Measurements from ENCODE around the gene GNG13.

GRCh38 chr16:764184-764750 is 36.3 kb downstream of the GNG13 start:
- TF ChIP-seq, protein P1, sequence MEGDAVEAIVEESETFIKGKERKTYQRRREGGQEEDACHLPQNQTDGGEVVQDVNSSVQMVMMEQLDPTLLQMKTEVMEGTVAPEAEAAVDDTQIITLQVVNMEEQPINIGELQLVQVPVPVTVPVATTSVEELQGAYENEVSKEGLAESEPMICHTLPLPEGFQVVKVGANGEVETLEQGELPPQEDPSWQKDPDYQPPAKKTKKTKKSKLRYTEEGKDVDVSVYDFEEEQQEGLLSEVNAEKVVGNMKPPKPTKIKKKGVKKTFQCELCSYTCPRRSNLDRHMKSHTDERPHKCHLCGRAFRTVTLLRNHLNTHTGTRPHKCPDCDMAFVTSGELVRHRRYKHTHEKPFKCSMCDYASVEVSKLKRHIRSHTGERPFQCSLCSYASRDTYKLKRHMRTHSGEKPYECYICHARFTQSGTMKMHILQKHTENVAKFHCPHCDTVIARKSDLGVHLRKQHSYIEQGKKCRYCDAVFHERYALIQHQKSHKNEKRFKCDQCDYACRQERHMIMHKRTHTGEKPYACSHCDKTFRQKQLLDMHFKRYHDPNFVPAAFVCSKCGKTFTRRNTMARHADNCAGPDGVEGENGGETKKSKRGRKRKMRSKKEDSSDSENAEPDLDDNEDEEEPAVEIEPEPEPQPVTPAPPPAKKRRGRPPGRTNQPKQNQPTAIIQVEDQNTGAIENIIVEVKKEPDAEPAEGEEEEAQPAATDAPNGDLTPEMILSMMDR (IDR thresholded peaks at IDR 0.05): no peak
- TF ChIP-seq, protein P2, sequence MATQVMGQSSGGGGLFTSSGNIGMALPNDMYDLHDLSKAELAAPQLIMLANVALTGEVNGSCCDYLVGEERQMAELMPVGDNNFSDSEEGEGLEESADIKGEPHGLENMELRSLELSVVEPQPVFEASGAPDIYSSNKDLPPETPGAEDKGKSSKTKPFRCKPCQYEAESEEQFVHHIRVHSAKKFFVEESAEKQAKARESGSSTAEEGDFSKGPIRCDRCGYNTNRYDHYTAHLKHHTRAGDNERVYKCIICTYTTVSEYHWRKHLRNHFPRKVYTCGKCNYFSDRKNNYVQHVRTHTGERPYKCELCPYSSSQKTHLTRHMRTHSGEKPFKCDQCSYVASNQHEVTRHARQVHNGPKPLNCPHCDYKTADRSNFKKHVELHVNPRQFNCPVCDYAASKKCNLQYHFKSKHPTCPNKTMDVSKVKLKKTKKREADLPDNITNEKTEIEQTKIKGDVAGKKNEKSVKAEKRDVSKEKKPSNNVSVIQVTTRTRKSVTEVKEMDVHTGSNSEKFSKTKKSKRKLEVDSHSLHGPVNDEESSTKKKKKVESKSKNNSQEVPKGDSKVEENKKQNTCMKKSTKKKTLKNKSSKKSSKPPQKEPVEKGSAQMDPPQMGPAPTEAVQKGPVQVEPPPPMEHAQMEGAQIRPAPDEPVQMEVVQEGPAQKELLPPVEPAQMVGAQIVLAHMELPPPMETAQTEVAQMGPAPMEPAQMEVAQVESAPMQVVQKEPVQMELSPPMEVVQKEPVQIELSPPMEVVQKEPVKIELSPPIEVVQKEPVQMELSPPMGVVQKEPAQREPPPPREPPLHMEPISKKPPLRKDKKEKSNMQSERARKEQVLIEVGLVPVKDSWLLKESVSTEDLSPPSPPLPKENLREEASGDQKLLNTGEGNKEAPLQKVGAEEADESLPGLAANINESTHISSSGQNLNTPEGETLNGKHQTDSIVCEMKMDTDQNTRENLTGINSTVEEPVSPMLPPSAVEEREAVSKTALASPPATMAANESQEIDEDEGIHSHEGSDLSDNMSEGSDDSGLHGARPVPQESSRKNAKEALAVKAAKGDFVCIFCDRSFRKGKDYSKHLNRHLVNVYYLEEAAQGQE (IDR thresholded peaks at IDR 0.05; ENCODE audit: insufficient read depth in 1 of 2, low read depth in 2 of 2, low read length in 1 of 2): no peak
- TF ChIP-seq POLR2AphosphoS5 (IDR thresholded peaks at IDR 0.05; ENCODE audit: low read depth, low read length): no peak

All from Panc1 (cell line).